Activated CD4-positive, alpha-beta T cell treated with anti-CD3 and anti-CD28 coated beads for 36 hours (primary cell): ENCODE measurements around the gene ANP32A. TPM values are rescaled to one million over a fixed set of nuclear protein-coding genes. Genes with fewer than 3 reads are reported as not detected.

ENCODE experiments used
- ATAC-seq: fragments of 200-7000 bp; cut with Tn5 transposase; one replicate; pipeline ENCODE4 v1.10.0; 2021; ENCODE audit warnings: mild to moderate bottlenecking, moderate library complexity
- CTCF ChIA-PET: fragments of 350-600 bp; sonication (Branson Sonifier 250); formaldehyde crosslinking; loops from one replicate; lab custom pipeline; 2021; ENCODE audit warnings: antibody characterized with exemption; lab: Charles Lee
- POLR2A ChIA-PET: fragments of 350-600 bp; sonication (Branson Sonifier 250); formaldehyde crosslinking; loops from one replicate; lab custom pipeline; 2021; ENCODE audit warnings: antibody characterized with exemption, inconsistent platforms; lab: Charles Lee
- DNase-seq: peaks from one replicate; pipeline ENCODE4 v3.0.0-alpha.2; 2020
- H3K27ac Mint-ChIP-seq: one replicate; pipeline ENCODE4 v1.8.0; 2021; ENCODE audit warnings: mixed read lengths
- H3K27me3 Mint-ChIP-seq: one replicate; pipeline ENCODE4 v1.8.0; 2021; ENCODE audit warnings: mixed read lengths
- H3K36me3 Mint-ChIP-seq: one replicate; pipeline ENCODE4 v1.8.0; 2021; ENCODE audit warnings: low read depth, mixed read lengths
- H3K4me1 Mint-ChIP-seq: one replicate; pipeline ENCODE4 v1.8.0; 2021; ENCODE audit warnings: mixed read lengths
- H3K4me3 Mint-ChIP-seq: one replicate; pipeline ENCODE4 v1.8.0; 2021; ENCODE audit warnings: mild to moderate bottlenecking, moderate library complexity, mixed read lengths
- H3K9me3 Mint-ChIP-seq: one replicate; pipeline ENCODE4 v1.8.0; 2021; ENCODE audit warnings: low read depth, mixed read lengths
- intact Hi-C, 2 experiments: fragments of 100-400 bp; cut with DNase I in 1 of 2; cut with micrococcal nuclease in 1 of 2; formaldehyde crosslinking; loops; one replicate each; pipeline versions ENCODE4 v1.14.2 to v1.15.1; 2022 to 2024; cut with DNase I, micrococcal nuclease
- microRNA-seq: library from miRNA; unstranded; fragments of <30 nt; microRNA quantifications from one replicate; pipeline ENCODE4 v1.2.0, GENCODE V29; 2021; ENCODE audit warnings: borderline replicate concordance
- total RNA-seq, 2 experiments: library from RNA; stranded (reverse); gene quantifications; one replicate each; pipeline ENCODE4 v1.2.3, GENCODE V29; 2021

The ANP32A gene
- total RNA-seq, 2 experiments from 2014 or later: 252 to 439 TPM

GRCh38 chr15:68730471-68730919, 90.2 kb downstream of the ANP32A start:
- ChIA-PET POLR2A (no interaction called here), CTCF (interaction anchor here (0.8 to 2.1 kb wide), 2 partner anchors 144 to 193 kb away, joined by 4 to 14 read pairs; no protein-coding TSS in a partner anchor)
- no peak for ATAC-seq
- Mint-ChIP-seq H3K27me3 (peaks cover 4% of the 10 kb centered on the region), H3K36me3 (no peaks in the 10 kb centered on the region), H3K27ac (no peak overlapping the region), H3K9me3 (no peaks in the 10 kb centered on the region), H3K4me3 (no peak overlapping the region), H3K4me1 (no peaks in the 10 kb centered on the region)
- intact Hi-C loops: loop anchor here (1.0 to 2.0 kb wide), 4 partner anchors 98 to 195 kb away; no protein-coding TSS in a partner anchor
- peak; percentile 43 for DNase-seq

- H3K9me3 Mint-ChIP-seq: no peaks in the 10 kb centered on the region
- H3K4me1 Mint-ChIP-seq: no peaks in the 10 kb centered on the region
- no peak for DNase-seq
- H3K27me3 Mint-ChIP-seq: peaks cover 6% of the 10 kb centered on the region
- no peak overlapping the region for H3K4me3 Mint-ChIP-seq
- no peaks in the 10 kb centered on the region for H3K36me3 Mint-ChIP-seq
- no peak for ATAC-seq
- CTCF ChIA-PET: interaction anchor here (0.8 to 0.9 kb wide), 3 partner anchors 10 to 192 kb away, joined by 3 to 5 read pairs (median 4); no protein-coding TSS in a partner anchor
- POLR2A ChIA-PET: no interaction called here
- no peak overlapping the region for H3K27ac Mint-ChIP-seq
- intact Hi-C loops: loop anchor here (1.0 to 2.0 kb wide), 4 partner anchors 99 to 195 kb away; no protein-coding TSS in a partner anchor
Observed at GRCh38 chr15:68729789-68730411, 90.8 kb downstream of the ANP32A start.

Small RNA genes within 50 kb of the gene (microRNA-seq; reads per million reads assigned to microRNA genes)
- gene MIR4312: not detected

Other genes starting within 250 kb of the ANP32A start
- under 1 TPM; 0.09 to 0.11 TPM for gene CORO2B, start 241.9 kb downstream of the ANP32A start, total RNA-seq
- 1 to 10 TPM; 1.0 to 1.3 TPM for gene SPESP1, start 109.6 kb upstream of the ANP32A start, total RNA-seq
- not detected for gene NOX5, start 193.8 kb upstream of the ANP32A start, total RNA-seq